Activated naive CD8-positive, alpha-beta T cell treated with anti-CD3 and anti-CD28 coated beads, Interleukin-2, amount 10 ng/mL, durations not matched to agents 7 days and 5 days (primary cell): ENCODE data around the gene ZNF782. TPM values are rescaled to one million over a fixed set of nuclear protein-coding genes. Genes with fewer than 3 reads are reported as not detected.
"Not testable (repeated sequence)": the region's sequence is repeated elsewhere in the genome, so short reads cannot be mapped to it uniquely, and the experiment has no call there.

Experiments
- ATAC-seq: fragments of 150-1000 bp; cut with Tn5 transposase; one replicate; pipeline ENCODE4 v1.10.0; 2021; ENCODE audit warnings: low read depth, moderate library complexity
- POLR2A ChIA-PET: fragments of 350-600 bp; sonication (Branson Sonifier 250); formaldehyde crosslinking; loops from one replicate; lab custom pipeline; 2021; ENCODE audit warnings: antibody characterized with exemption; lab: Charles Lee
- DNase-seq: peaks from one replicate; pipeline ENCODE4 v3.0.0; 2021
- H3K27ac Mint-ChIP-seq: one replicate; pipeline ENCODE4 v1.8.0; 2022; ENCODE audit warnings: mild to moderate bottlenecking, mixed read lengths
- H3K27me3 Mint-ChIP-seq: one replicate; pipeline ENCODE4 v1.8.0; 2022; ENCODE audit warnings: mild to moderate bottlenecking, moderate library complexity, mixed read lengths
- H3K36me3 Mint-ChIP-seq: one replicate; pipeline ENCODE4 v1.8.0; 2021; ENCODE audit warnings: mild to moderate bottlenecking, mixed read lengths
- H3K4me1 Mint-ChIP-seq: one replicate; pipeline ENCODE4 v1.8.0; 2021; ENCODE audit warnings: mixed read lengths
- H3K4me3 Mint-ChIP-seq: one replicate; pipeline ENCODE4 v1.8.0; 2022; ENCODE audit warnings: mild to moderate bottlenecking, moderate library complexity, mixed read lengths
- H3K9me3 Mint-ChIP-seq: one replicate; pipeline ENCODE4 v1.8.0; 2021; ENCODE audit warnings: mixed read lengths
- total RNA-seq, 2 experiments: library from RNA; stranded (reverse); gene quantifications; one replicate each; pipeline ENCODE4 v1.2.3, GENCODE V29; 2021

The ZNF782 gene
- 1 to 10 TPM; 5.4 to 6.2 TPM for total RNA-seq

DNA sequence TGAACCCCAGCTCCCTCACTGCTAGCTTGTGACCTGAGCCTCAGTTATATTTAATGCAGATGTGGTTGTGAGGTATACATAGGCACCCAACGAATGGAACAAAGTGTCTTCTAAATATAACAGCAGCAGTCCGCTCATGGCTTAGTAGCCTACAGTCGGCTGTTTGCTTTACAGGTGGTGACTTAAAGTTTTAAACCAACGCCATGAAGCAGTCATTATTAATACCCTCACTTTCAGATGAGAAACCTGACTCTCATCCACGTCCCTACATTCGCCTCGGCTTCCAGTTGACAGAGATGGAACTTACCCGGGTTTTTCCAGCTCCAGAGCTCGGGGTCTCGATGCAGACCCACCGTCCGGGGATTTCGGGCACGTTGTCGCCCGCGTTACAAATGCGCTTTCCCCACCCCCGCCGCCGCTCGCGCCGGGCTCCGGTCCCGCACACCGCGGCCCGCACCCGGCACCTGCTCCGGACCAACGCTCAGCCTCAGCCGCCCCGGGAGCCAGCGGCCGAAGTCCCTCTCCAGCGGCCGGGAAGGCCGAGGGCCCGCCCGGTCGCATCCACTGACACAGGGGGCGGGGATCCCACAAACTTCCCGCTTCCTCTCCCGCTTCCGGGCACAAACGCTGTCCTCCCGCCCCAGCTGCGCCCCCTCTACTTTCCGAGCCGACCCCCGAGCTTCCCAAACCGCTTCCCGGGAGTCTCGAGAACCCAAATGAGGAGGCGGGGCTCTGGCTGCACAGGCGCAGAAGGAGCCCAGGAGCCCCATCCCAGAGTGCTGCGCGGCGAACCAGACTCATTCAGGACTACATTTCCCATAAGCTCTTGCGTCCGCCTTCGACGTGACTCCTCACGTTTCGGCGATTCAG lies at the start of gene ZNF782:
Gene ZNF782 (minus strand): TSS at position 734 of the 870 bp plus-strand sequence. CDS start 2,553 bp downstream, outside the sequence.
- peak within 1 kb of the TSS; percentile 98 for H3K27ac Mint-ChIP-seq
- ATAC-seq (peak; percentile 94), DNase-seq (peak; percentile 82)
- peaks cover 12% of the 10 kb centered on the region for H3K27me3 Mint-ChIP-seq
- POLR2A ChIA-PET: interaction anchor here (0.7 to 2.0 kb wide), 2 partner anchors 76 to 1403 kb away, joined by 4 to 5 read pairs; partner anchors contain the start of gene ZNF510
- no peaks in the 10 kb centered on the region for H3K9me3 Mint-ChIP-seq
- H3K4me1 Mint-ChIP-seq: peaks cover 29% of the 10 kb centered on the region
- H3K4me3 Mint-ChIP-seq: peak within 1 kb of the TSS; percentile 99
- peaks cover 21% of the 10 kb centered on the region for H3K36me3 Mint-ChIP-seq

DNA sequence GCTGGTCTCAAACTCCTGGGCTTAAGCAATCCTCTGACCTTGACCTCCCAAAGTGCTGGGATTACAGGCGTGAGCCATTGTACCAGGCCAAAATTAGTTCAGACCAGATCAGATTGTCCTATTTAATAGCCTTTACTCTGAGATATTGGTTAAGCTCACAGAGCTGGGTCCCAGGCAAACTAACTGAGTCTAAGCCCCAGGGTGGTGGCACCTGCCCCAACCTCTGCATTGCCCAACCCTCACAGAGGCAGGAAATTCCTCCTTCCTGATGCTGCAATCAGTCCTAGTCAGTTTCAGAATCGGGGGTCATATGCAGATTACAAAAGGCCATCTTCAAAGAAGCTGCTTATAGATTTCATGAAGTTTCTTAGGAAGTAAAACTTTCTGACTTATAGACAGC lies 45.7 kb upstream of the ZNF782 start:
- not testable (repeated sequence) for H3K4me1 Mint-ChIP-seq, H3K27me3 Mint-ChIP-seq

DNA sequence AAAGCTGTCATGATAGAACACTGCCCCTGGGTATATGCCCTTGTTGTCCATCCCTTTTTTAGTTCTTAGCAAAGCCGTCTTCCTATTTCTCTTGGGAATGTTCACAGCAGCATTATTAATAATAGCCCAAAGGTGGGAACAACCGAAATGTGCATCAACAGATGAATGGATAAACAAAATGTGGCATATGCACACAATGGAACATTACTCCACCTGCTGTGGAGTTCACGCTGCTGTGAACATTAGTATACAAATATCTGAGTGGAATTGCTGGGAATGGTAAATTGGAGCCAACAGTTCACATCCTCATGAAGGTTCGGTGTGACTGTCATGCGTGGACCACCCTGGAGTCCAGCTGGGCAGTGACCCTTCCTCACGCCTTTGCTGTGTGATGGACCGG lies 37.8 kb upstream of the ZNF782 start:
- no peak for ATAC-seq
- Mint-ChIP-seq H3K27me3 (no peaks in the 10 kb centered on the region), H3K36me3 (peaks cover 45% of the 10 kb centered on the region)

More for the DNA sequence above, 45.7 kb upstream of the ZNF782 start:
- H3K27ac Mint-ChIP-seq, H3K9me3 Mint-ChIP-seq, H3K4me3 Mint-ChIP-seq, ATAC-seq, POLR2A ChIA-PET, DNase-seq: not testable (repeated sequence)
- H3K36me3 Mint-ChIP-seq: peaks cover 19% of the 10 kb centered on the region

DNA sequence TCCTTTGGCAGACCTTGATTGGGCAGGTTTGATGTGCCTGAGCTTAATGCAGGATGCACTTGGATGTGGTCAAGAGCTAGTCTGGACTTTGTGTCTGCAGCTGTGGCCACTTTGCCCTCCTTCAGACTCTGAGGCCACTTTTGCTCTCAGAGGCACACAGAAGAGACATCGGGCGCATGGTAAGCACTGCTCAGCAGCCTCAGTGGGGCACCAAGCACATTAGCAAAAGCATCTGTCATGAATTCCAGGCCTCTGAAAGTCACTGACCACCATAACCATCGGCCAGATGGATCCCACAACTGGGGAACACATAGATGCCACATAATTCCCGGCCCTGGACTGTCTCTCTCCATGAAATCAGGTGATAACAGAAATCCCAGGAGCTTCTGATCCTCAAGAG lies 34.3 kb upstream of the ZNF782 start:
- H3K36me3 Mint-ChIP-seq: peaks cover 32% of the 10 kb centered on the region
- H3K9me3 Mint-ChIP-seq: peaks cover 3% of the 10 kb centered on the region
- H3K27ac Mint-ChIP-seq: no peak overlapping the region
- DNase-seq: no peak
- POLR2A ChIA-PET: no interaction called here
- H3K4me1 Mint-ChIP-seq: no peaks in the 10 kb centered on the region
- no peak overlapping the region for H3K4me3 Mint-ChIP-seq
- H3K27me3 Mint-ChIP-seq: no peaks in the 10 kb centered on the region
- ATAC-seq: no peak

More for the DNA sequence above, 37.8 kb upstream of the ZNF782 start:
- H3K4me1 Mint-ChIP-seq: no peaks in the 10 kb centered on the region
- DNase-seq: no peak
- POLR2A ChIA-PET: no interaction called here
- no peak overlapping the region for H3K27ac Mint-ChIP-seq
- peaks cover 3% of the 10 kb centered on the region for H3K9me3 Mint-ChIP-seq
- no peak overlapping the region for H3K4me3 Mint-ChIP-seq

- POLR2A ChIA-PET: no interaction called here
- H3K27me3 Mint-ChIP-seq: peaks cover 3% of the 10 kb centered on the region
- H3K36me3 Mint-ChIP-seq: peaks cover 19% of the 10 kb centered on the region
- no peak for DNase-seq
- H3K27ac Mint-ChIP-seq: no peak overlapping the region
- no peaks in the 10 kb centered on the region for H3K4me1 Mint-ChIP-seq
- H3K9me3 Mint-ChIP-seq: peaks cover 3% of the 10 kb centered on the region
- ATAC-seq: no peak
- H3K4me3 Mint-ChIP-seq: no peak overlapping the region
Observed at GRCh38 chr9:96885424-96885823, 31.1 kb upstream of the ZNF782 start.

- DNase-seq (no peak), ATAC-seq (no peak)
- Mint-ChIP-seq H3K4me1 (no peaks in the 10 kb centered on the region), H3K4me3 (no peak overlapping the region), H3K9me3 (peaks cover 3% of the 10 kb centered on the region), H3K27ac (no peak overlapping the region), H3K27me3 (peaks cover 11% of the 10 kb centered on the region), H3K36me3 (peaks cover 19% of the 10 kb centered on the region)
- POLR2A ChIA-PET: no interaction called here
Observed at GRCh38 chr9:96884443-96884842, 30.1 kb upstream of the ZNF782 start.

- DNase-seq: no peak
- Mint-ChIP-seq H3K27ac (no peak overlapping the region), H3K4me3 (no peak overlapping the region), H3K9me3 (peaks cover 3% of the 10 kb centered on the region), H3K4me1 (no peaks in the 10 kb centered on the region), H3K36me3 (peaks cover 19% of the 10 kb centered on the region), H3K27me3 (peaks cover 16% of the 10 kb centered on the region)
- ATAC-seq: no peak
- POLR2A ChIA-PET: no interaction called here
Observed at GRCh38 chr9:96883922-96884321, 29.6 kb upstream of the ZNF782 start.

- Mint-ChIP-seq H3K9me3 (no peaks in the 10 kb centered on the region), H3K36me3 (peaks cover 6% of the 10 kb centered on the region), H3K4me1 (peaks cover 24% of the 10 kb centered on the region), H3K4me3 (peak overlapping the region; percentile 43), H3K27me3 (peaks cover 44% of the 10 kb centered on the region), H3K27ac (no peak overlapping the region)
- POLR2A ChIA-PET: no interaction called here
- ATAC-seq (no peak), DNase-seq (no peak)
Observed at GRCh38 chr9:96877269-96877668, 23.0 kb upstream of the ZNF782 start.

DNA sequence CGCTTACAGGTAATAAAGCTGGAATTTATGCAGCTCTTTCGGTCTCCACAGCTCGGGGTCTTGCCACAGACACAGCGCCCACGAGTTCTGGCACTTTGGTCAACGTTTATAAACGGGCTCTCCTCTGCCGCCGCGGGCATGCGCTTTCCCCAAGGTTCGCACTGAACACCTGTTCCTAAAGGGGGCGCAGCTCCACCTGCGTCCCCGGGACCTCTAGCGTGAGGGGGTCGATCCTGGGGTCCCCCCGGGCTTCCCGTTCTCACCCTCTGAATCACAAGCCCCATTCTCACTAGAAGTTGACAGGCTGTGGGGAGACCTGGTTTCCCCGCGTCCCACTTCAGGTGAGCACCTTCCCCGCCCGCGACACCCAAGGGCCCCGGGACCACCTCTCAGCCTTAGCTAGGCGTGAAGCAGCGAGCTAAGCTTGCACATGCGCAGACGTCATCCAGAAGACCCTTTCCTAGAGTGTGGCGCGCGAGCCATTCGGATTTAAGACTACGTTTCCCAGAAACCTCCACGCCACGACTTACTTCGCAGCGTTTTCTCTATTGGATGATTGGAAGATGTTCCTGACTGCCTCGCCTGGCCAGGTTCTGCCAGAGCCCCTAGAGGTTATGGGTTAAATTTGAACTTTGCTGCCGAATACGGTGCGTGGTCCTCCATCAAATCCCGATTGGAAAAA lies 21.3 kb upstream of the ZNF782 start:
- POLR2A ChIA-PET: interaction anchor here (0.7 kb wide), 2 partner anchors 11 to 426 kb away, joined by 3 read pairs; no protein-coding TSS in a partner anchor
- H3K4me3 Mint-ChIP-seq: peak overlapping the region; percentile 85
- H3K36me3 Mint-ChIP-seq: peaks cover 6% of the 10 kb centered on the region
- peaks cover 24% of the 10 kb centered on the region for H3K4me1 Mint-ChIP-seq
- DNase-seq (peak; percentile 61), ATAC-seq (peak; percentile 76)
- H3K9me3 Mint-ChIP-seq: no peaks in the 10 kb centered on the region
- peaks cover 46% of the 10 kb centered on the region for H3K27me3 Mint-ChIP-seq
- peak overlapping the region; percentile 70 for H3K27ac Mint-ChIP-seq

- POLR2A ChIA-PET: interaction anchor here (0.7 to 1.2 kb wide), 2 partner anchors 10 to 138 kb away, joined by 3 read pairs; no protein-coding TSS in a partner anchor
- H3K27me3 Mint-ChIP-seq: peaks cover 40% of the 10 kb centered on the region
- H3K4me1 Mint-ChIP-seq: peaks cover 24% of the 10 kb centered on the region
- H3K4me3 Mint-ChIP-seq: peak overlapping the region; percentile 85
- H3K9me3 Mint-ChIP-seq: no peaks in the 10 kb centered on the region
- peak overlapping the region; percentile 70 for H3K27ac Mint-ChIP-seq
- DNase-seq (no peak), ATAC-seq (peak; percentile 49)
- H3K36me3 Mint-ChIP-seq: peaks cover 6% of the 10 kb centered on the region
Observed at GRCh38 chr9:96874947-96875460, 20.7 kb upstream of the ZNF782 start.

DNA sequence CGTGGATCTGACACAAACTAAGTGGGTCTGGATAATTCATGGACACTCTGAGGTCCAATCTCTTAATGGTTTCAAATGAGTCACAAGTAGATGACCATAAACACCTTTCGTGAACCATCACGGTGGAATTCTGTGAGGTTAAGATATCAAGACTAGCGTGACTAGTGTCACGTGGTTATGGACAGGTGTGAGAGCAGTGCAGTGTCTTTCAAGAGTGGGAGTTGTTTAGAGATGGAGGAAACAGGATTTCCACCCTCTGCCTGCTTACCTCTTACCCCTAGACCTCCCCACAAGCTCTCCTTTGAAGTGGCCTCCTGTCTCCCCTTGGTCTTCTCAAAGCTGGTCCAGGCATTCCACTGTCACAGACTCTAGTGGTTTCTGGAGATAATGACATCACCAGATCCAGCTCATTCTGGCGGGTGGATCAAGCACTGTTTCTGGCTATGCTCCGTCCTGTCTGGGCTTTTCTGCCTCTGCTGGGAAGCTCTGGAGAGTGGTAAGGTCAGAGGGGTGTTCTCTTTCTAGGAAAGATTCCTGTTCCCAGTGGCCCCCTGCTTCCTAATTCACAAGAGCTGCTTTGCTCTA lies 20.0 kb upstream of the ZNF782 start:
- H3K4me1 Mint-ChIP-seq: peaks cover 24% of the 10 kb centered on the region
- no peak for DNase-seq
- peaks cover 6% of the 10 kb centered on the region for H3K36me3 Mint-ChIP-seq
- ATAC-seq: no peak
- H3K27ac Mint-ChIP-seq: no peak overlapping the region
- POLR2A ChIA-PET: interaction anchor here (1.2 kb wide), 1 partner anchor 139 kb away, joined by 3 read pairs; no protein-coding TSS in a partner anchor
- peaks cover 34% of the 10 kb centered on the region for H3K27me3 Mint-ChIP-seq
- H3K9me3 Mint-ChIP-seq: no peaks in the 10 kb centered on the region
- no peak overlapping the region for H3K4me3 Mint-ChIP-seq

DNA sequence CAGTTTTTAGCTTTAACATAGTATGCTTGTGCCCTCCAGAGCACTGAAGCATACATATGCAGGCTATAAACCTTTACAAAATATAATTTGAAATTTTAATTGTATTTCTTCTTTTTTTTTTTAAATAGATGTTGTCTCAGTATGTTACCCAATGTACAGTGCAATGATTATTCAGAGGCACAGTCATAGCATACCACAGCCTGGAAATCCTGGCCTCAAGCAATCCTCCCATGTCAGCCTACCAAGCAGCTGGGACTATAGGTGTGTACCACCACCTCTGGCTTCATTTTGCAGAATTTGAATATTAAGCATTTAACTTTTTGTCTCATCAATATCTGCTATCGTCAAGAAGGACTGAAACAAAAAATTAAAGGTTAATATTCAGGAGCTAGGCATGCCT lies 16.9 kb upstream of the ZNF782 start:
- Mint-ChIP-seq H3K27ac (no peak overlapping the region), H3K9me3 (no peaks in the 10 kb centered on the region), H3K36me3 (peaks cover 1% of the 10 kb centered on the region), H3K27me3 (peaks cover 10% of the 10 kb centered on the region), H3K4me1 (peaks cover 20% of the 10 kb centered on the region), H3K4me3 (no peak overlapping the region)
- ATAC-seq (no peak), DNase-seq (no peak)
- POLR2A ChIA-PET: no interaction called here

DNA sequence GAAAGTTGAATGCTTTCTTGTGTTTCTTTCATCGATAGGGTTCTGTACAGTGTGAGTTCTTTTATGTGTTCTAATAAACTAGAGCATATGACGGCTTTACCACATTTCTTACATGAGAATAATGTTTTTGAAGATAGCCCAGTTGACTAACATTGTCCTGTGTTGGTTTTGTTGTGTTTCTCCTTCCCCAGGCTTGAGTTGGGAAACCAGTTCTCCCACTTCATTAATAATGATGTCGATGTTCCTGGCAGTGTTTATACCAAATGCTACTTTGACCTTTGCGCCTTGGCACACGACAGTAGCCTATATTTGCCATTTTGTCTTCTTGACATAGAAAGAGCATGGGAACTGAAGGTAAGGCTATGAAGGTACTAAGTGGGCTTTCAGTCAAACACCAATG lies 14.4 kb upstream of the ZNF782 start:
- Mint-ChIP-seq H3K27me3 (peaks cover 10% of the 10 kb centered on the region), H3K4me1 (peaks cover 1% of the 10 kb centered on the region), H3K9me3 (peaks cover 3% of the 10 kb centered on the region), H3K27ac (no peak overlapping the region), H3K4me3 (no peak overlapping the region), H3K36me3 (peaks cover 1% of the 10 kb centered on the region)
- DNase-seq (no peak), ATAC-seq (no peak)
- POLR2A ChIA-PET: no interaction called here
